Prostate gland (tissue), 2 donors: ENCODE results near the gene RHBDD1.

Experiments used
- CTCF ChIP-seq, 4 experiments: fragments of 200-600 bp in 2 of 4; fragments of 450-650 bp in 2 of 4; sonication (generic) in 2 of 4; IDR thresholded peaks; 1 replicate in 3 of 4; 2 replicates in 1 of 4; pipeline ENCODE4 v1.5.1; 2016 to 2019; ENCODE audit warnings: antibody characterized with exemption in 4 of 4, mild to moderate bottlenecking in 2 of 4, moderate library complexity in 2 of 4
- POLR2A ChIP-seq: fragments of 450-650 bp; IDR thresholded peaks from one replicate; pipeline ENCODE4 v1.6.1; 2016; ENCODE audit warnings: antibody characterized with exemption, mild to moderate bottlenecking

- TF ChIP-seq CTCF (IDR thresholded peaks at IDR 0.05) (no peak), POLR2A (no peak)
These were observed 2.1 kb downstream of the RHBDD1 start for GRCh38 chr2:226837787-226838603.
